Fibroblast of lung (primary cell): Measurements from ENCODE around the gene SMIM34.
"Not testable (repeated sequence)": the region's sequence is repeated elsewhere in the genome, so short reads cannot be mapped to it uniquely, and the experiment has no call there.

Experiments used
- CTCF ChIP-seq, 2 donors: IDR thresholded peaks in 1 of 2; conservative IDR thresholded peaks in 1 of 2; 1 replicate in 1 of 2; 2 replicates in 1 of 2; pipeline ENCODE4 v1.5.1; 2011 to 2012; ENCODE audit warnings: low read length in 2 of 2, control low read depth in 1 of 2, inconsistent platforms in 1 of 2, low read depth in 1 of 2, mild to moderate bottlenecking in 1 of 2
- EZH2 ChIP-seq: IDR thresholded peaks from 2 replicates; pipeline ENCODE4 v1.5.1; 2012; ENCODE audit warnings: low read length, control low read depth, mild to moderate bottlenecking; ENCODE audit errors: missing control alignments

- not testable (repeated sequence) for TF ChIP-seq CTCF (conservative IDR thresholded peaks at IDR 0.05 in 1 of 2, IDR thresholded peaks at IDR 0.05 in 1 of 2; ENCODE audit: low read depth in 1 of 2, low read length in 2 of 2); EZH2
Observed at GRCh38 chr21:34455628-34456027, 31.9 kb upstream of the SMIM34 start.
